ENCODE data around the gene EIF2AK2.

Gene EIF2AK2

DNA sequence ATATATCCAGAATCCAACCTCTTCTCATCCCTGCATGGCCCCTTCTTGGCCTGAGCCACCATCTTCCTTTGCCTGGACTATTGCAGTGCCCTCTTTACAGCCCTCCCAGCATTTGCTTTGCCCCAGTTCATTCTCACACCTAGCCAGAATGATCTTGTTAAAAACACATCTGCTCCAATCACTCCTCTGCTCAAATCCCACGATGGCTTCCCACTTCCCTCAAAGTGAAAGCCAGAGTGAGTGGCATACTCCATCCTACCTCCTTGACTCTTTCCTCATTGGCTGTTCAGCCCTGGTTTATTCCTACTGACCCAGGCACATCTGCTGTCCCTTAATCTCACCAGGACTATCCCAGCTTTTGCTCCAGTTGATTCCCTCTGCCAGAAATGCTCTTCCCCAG, 17.0 kb upstream of the EIF2AK2 start:
- in situ Hi-C loops (cut with MboI; ENCODE audit: low sequenced_read_pairs) = loop anchor here (25.0 kb wide), 1 partner anchor 714 kb away; no protein-coding TSS in a partner anchor

DNA sequence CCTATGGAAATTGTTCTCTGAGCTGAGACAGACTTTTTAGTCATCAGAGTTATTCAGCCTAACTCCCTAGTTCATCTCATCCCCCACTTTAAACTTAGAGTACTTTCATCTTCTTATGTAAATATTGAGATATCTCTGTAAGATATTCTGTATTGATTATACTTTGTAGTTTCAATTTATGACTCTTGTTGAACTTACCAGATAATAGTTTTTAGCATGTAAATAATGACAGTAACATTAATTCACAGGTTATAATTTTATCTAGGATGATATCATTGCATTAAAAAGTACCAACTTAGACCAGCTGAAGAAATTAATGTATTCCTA, 14.8 kb upstream of the EIF2AK2 start:
- in situ Hi-C loops (cut with MboI; ENCODE audit: low sequenced_read_pairs) = loop anchor here (25.0 kb wide), 1 partner anchor 716 kb away; no protein-coding TSS in a partner anchor

DNA sequence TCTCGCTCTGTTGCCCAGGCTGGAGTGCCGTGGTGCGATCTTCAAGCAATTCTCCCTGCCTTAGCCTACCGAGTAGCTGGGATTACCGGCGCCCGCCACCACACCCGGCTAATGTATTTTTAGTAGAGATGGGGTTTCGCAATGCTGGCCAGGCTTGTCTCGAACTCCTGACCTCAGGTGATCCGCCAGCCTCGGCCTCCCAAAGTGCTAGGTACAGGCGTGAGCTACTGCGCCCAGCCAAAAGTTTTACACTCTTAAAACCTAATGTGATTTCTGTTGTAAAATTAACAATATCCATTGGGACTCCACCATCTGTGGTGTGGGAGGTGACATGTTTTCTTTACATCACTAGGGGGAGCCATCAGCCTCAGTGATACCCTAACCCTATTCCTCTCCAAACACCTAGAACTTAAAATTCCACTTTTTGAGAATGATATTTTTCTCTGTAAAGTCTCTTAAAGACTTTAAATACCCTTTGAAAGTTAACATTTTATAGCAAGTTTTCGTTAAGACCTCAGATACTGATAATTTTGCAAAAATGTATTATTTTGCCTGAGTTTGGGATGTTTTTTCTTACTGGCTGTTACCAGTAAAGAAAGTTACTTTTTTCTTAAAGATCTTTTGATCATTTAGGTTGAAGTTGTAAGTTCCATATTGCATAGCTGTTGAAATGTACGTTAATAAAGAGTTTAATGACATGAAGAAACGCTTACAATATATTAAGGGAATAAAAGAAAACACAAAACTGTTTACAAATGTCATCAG, 11.6 kb upstream of the EIF2AK2 start:
- in situ Hi-C loops (cut with MboI; ENCODE audit: low sequenced_read_pairs) = loop anchor here (25.0 kb wide), 1 partner anchor 719 kb away; no protein-coding TSS in a partner anchor

DNA sequence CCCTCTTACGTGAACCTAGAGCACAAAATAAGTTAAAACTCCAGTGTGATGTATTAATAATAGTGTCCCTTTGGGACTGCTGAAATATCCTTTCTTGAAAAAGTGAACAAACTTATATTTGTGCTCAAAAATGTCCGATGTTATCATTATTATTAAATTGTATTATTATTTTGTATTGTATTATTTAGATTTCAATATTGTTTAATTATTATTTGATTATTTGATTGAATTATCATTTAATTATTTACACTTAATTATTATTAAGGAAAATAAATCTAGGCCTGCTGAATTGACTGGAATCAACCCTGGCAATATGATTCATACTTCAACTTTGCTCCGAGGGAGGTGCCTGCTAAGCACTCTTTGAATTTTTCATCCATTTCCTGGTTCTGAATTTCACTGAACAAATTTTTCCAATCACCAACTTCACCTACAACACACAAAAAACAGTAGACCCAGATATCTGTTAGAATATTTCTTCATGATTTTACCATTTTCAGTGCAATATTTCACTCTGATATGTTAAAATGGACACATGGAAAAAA, 10.9 kb upstream of the EIF2AK2 start:
- in situ Hi-C loops (cut with MboI; ENCODE audit: low sequenced_read_pairs) = loop anchor here (25.0 kb wide), 1 partner anchor 720 kb away; no protein-coding TSS in a partner anchor

DNA sequence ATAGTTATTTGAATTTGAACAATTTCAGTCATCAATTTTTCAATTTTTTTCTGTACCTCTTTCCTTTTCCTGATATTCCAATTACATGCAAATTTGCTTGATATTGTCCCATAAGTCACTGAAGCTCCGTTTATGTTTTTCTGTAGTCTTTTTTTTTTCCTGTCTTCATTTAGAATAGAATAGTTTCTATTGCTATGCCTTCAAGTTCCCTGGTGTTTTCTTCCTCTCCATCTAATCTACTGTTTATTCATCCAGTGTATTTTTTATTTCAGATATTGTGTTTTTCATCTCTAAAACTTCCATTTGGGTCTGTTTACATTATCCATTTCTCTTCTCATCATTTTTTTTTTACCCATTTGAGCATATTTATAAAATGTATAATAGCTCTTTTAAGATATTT, 8.0 kb upstream of the EIF2AK2 start:
- in situ Hi-C loops (cut with MboI; ENCODE audit: low sequenced_read_pairs) = loop anchor here (25.0 kb wide), 1 partner anchor 723 kb away; no protein-coding TSS in a partner anchor

DNA sequence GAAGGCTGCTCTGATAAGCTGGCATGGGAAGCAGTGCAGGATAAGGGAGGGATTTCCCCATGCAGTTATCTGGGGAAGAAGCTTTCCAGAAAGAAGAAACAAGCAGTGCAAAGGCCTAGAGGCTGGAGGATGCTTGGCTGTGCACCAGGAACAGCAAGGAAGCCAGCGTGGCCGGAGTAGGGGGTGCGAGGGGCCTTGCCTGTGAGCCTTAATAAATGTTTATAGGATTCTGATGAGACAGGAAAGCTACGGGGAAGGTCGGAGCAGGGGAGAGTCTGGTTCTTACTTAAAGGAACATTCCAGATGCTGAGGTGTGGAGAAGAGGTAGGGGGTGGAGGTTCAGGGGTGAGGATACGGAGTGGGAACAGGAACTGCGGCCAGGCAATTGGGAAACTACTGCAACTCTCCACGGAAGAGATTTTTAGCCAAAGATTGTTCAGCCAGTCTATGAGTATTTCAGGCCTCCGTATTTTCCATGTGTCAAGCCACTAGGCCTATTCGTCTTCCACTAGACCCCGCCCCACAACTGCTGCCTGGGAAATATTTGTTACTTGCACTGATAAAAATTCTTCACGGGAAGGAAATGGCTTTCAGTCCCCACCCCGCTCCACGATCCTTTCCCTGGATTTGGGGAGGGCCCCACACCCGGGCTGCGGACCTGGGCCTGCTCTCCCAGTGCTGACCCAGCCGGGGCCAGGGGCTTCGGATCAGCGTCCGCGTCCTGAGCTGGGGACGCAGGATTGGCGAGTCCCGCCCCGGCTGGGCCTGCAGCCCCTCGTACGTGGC, 516 bp downstream of the EIF2AK2 start:
- in situ Hi-C loops (cut with MboI; ENCODE audit: low sequenced_read_pairs) = loop anchor here (25.0 kb wide), 1 partner anchor 731 kb away; no protein-coding TSS in a partner anchor

DNA sequence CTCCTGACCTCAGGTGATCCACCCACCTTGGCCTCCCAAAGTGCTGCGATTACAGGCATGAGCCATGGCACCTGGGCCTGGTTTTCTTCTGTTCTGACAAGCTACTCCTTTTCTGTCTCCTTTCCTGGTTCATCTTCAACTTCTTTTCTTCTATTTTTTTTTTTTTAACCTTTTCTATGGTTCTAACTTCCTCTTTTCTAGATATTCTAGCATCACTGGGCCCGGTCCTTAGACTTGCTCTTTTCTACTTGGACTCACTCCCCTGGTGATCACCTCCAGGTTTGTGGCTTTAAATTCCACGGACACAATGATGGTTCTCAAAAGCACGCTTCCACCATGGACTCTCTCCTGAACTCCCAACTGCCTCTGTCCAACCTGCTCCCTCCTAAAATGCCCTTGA, 2.0 kb downstream of the EIF2AK2 start:
- in situ Hi-C loops (cut with MboI; ENCODE audit: low sequenced_read_pairs) = loop anchor here (25.0 kb wide), 1 partner anchor 733 kb away; no protein-coding TSS in a partner anchor

DNA sequence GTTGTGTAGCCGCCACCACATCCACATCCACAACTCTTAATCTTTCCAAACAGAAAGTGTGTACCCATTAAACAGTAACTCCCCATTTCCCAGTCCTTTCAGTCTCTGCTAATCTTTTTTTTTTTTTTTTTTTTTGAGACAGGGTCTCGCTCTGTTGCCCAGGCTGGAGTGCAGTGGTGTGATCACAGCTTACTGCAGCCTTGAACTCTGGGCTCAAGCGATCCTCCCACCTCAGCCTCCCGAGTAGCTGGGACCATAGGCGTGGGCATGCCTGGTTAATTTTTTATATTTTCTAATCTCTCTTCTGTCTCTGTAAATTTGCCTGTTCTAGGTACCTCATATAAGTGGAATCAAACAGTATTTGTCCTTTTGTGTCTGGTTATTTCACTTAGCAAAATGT, 3.6 kb downstream of the EIF2AK2 start:
- in situ Hi-C loops (cut with MboI; ENCODE audit: low sequenced_read_pairs) = loop anchor here (25.0 kb wide), 1 partner anchor 734 kb away; no protein-coding TSS in a partner anchor

DNA sequence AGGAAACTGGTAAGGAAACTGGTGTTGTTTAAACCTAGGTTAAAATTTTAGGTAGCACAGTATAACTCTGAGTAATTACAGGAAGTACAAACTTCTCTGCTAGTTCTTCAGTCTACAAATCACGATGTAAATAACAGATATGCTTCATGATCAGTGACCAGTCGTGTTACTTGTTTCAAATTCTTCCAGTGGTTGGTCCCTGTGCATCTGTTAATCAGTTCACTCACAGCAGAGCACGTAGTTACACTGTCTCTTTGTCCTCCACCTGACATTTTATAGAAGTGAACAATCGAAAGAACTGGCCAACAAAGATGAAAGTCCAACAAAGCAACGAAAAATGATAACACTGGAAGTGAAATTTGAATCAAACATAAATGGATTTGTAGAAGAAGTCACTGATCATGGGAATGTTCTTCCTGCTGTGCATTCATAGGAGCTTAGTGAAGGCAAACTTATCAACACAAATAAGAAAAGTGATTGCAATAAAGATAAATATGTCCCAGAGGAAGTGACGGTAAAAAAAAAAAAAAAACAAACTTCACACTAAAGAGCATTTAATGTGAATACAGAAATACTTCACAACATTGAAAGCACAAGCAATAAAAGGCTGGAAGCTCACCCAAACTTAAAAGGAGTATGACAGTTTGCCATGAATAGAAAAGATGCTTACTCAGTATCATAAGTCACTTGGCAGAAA, 7.0 kb downstream of the EIF2AK2 start:
- in situ Hi-C loops (cut with MboI; ENCODE audit: low sequenced_read_pairs) = loop anchor here (25.0 kb wide), 1 partner anchor 738 kb away; no protein-coding TSS in a partner anchor

DNA sequence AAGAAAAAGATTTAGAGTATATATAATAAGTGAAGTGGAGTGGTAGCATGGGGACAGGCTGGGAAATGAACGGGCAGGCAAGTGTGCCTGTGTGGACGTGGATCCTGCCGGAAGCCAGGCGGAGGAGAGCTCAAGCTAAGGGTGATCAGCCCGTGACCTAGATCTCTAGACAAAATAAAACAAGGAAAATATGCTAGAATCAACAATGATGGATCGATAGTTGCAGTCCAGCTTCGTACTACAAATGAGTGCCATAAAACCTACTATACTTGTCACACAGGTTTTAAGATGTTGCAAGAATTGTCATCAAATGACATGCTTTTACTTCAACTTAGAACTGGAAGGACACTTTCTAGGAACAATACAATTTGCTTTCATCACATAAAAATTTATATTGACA, 8.5 kb downstream of the EIF2AK2 start:
- in situ Hi-C loops (cut with MboI; ENCODE audit: low sequenced_read_pairs) = no loop called here

DNA sequence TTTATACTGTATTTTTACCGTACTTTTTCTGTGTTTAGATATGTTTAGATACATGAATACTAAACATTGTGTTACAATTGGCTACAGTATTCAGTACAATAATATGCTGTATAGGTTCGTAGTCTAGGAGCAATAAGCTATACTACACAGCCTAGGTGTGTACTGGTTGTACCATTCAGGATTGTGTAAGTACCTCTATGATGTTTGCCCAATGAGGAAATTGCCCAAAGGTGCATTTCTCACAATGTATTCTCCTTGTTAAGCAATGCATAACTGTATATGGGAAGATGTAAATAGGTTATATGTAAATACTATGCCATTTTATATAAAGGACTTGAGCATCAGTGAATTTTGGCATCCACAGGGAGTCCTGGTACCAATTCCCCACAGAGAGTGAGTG, 10.7 kb downstream of the EIF2AK2 start:
- in situ Hi-C loops (cut with MboI; ENCODE audit: low sequenced_read_pairs) = no loop called here

DNA sequence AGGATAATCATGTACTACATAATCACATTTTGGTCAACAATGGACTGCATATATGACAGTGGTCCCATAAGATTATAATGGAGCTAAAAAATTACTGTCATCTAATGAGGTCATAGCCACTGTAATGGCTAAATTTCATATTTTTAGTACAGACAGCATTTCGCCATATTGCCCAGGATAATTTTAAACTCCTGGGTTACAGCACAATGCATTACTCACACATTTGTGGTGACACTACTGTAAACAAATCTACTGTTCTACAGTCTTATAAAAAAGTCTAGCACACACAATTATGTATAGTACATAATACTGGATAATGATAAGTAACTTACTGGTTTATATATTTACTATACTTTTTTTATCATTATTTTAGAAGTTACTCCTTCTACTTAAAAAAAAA, 12.8 kb downstream of the EIF2AK2 start:
- in situ Hi-C loops (cut with MboI; ENCODE audit: low sequenced_read_pairs) = no loop called here

DNA sequence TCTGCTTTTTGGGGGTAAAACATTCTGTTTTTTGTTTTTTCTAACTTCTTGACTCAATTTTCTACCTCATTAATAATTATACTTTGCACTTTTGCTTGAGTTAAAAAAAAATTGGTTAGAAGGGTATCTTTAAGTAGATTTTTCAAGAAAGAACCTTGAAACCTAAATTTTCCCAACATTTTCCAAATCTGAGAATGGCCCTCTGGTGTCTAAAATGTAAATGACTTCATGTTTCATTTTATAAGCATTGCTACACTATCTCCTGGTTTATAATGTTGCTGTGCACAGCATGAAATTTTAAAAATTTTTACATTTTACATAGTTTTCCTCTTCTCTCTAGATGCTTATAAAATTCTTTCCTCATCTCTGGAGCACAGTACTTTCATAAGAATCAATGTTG, 14.2 kb downstream of the EIF2AK2 start:
- in situ Hi-C loops (cut with MboI; ENCODE audit: low sequenced_read_pairs) = no loop called here

DNA sequence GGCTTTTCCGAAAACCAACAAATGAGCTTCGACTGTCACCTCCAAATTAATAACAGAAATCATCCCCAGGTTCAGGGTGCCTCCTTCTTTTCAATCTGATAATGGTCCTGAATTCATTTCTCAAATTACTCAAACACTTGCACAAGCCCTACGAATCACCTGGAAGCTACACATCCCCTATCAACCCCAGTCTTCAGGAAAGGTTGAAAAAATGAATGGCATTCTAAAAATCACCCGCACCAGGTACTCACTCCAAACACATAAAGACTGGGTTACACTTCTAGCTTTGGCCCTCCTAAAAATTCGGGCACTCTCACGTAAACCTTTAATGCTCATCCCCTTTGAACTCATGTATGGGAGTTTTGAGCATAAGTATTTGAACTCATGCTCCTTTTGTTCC, 23.9 kb downstream of the EIF2AK2 start:
- in situ Hi-C loops (cut with MboI; ENCODE audit: low sequenced_read_pairs) = no loop called here

DNA sequence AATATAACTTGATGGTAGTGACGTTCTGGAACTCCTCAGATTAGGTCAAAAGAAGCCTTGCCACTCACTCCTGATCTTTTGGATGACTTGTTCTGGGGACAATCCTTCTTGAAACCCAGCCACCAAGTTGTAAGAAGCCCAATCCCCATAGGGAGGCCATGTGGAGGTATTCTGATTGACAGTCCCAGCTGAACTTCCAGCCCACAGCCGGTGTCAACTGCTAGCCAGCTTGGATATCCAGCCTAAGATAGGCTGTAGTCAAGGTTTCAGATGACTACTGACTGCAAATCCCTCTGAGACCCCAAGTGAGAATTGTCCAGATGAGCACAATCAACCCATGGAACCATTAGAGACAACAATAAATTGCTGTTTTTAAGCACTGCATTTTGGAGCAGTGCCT, 31.4 kb downstream of the EIF2AK2 start:
- in situ Hi-C loops (cut with MboI; ENCODE audit: low sequenced_read_pairs) = no loop called here

DNA sequence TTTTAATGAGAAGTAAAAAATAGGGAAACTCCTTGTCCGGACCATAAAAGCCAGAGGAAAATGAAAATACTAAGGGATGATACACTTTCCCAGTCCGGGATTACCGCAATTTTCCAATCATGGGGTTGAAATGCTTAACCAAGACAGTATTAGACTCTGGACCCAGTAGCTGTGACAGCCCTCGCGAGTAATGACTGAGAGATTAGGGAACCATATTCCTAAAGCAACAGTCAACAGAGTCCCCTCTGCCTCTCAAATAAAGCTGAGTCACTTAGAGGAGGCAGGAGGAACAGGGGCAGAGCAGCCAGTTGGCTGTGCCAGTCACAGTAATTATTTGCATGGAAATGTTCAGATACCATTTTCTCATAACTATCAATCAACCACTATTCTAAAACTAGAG, 37.6 kb downstream of the EIF2AK2 start:
- in situ Hi-C loops (cut with MboI; ENCODE audit: low sequenced_read_pairs) = no loop called here

DNA sequence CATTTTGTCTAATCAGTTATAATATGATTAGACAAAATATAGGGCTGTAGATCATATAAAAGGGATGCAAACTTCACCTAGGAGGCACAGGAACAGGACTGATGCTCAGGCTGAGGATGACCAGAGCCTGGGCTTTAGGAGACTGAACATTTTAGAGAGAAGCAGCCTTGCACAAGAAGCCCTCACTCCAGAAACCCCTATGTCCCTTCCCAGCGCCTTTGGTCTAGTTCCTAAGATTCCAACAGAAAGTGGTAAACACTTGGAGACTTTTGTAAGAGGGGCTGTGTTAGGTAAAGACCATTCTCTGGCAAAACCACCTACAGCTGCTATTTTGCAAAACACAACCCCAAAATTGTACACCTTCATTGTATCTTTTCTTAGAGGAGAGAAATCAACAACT, 39.2 kb downstream of the EIF2AK2 start:
- in situ Hi-C loops (cut with MboI; ENCODE audit: low sequenced_read_pairs) = no loop called here

DNA sequence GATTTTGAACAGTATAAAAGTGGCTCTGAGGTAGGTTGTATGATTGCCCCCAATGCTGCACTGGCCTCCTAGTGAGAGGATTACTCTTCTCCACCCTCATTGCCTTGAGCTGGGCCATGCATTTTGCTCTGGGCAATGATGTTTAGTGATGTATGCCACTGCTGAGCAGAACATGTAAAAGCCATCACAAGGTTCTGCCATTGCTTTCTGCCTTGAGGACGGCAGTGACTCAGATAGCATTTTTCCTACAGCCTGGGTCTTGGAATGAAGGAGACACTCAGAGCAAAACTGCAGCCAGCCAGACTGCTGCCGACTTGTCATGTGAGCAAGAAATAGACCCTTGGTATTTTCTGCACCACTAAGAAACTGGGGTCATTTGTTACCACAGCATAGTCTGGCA, 44.8 kb downstream of the EIF2AK2 start:
- in situ Hi-C loops (cut with MboI; ENCODE audit: low sequenced_read_pairs) = no loop called here

DNA sequence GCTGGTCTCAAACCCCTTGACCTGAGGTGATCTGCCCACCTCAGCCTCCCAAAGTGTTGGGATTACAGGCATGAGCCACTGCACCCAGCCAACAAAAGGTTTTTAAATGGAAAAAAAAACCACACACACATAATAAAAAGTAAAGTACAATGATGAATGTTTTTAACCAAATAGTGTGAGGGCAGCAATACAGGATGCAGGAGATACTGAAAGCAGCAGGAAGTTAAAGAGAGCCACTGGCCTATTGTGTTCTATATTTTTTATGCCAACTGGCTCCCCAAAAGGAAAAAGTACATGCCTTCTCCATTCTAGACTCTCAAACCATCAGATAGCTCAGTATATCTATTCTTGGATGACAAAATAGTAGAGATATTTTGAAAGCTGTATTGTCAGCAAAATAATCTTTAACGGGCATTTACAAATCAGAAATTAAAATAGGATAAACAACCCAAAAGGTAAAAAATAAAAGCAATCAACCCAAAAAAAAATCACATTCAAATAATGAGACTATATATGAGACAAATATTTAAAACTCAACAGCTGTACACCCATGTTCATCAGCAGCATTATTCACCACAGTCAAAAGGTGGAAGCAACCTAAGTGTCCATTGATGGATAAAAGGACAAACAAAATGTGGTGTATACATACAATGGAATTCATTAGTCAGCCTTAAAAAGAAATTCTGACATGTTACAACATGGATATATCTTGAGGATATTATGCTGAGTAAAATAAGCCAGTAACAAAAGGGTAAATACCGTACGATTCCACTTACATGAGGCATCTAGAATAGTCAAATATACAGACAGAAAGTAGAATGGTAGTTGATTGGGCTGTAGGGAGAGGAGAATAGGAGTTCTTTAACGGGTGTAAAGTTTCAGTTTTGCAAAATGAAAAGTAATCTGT, 46.2 kb downstream of the EIF2AK2 start:
- in situ Hi-C loops (cut with MboI; ENCODE audit: low sequenced_read_pairs) = no loop called here

DNA sequence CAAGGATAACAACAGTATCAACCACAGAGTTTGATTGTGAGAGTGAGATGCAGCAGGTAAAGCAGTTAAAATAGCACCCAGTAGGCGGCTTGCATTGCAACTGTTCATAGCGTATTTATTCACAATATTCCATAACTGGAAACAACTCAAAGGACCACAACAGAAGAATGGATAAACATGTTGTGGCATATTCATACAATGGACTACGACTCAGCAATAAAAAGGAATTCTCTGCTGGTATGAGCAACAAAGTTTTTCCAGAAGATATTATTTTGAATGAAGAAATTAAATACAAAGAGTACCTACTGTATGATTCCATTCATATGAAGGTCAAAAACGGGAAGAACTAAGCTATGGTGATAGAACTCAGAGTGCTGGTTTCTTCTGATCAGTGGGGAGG, 47.3 kb downstream of the EIF2AK2 start:
- in situ Hi-C loops (cut with MboI; ENCODE audit: low sequenced_read_pairs) = no loop called here

All from HL-60/S4 (cell line).